Measurements from ENCODE around the gene TGFBR2. TPM values are rescaled to one million over a fixed set of nuclear protein-coding genes. Genes with fewer than 3 reads are reported as not detected.

Gene TGFBR2
- total RNA-seq, 1 experiment from 2014 or later = 16.1 TPM

- no peaks in the 10 kb centered on the region for H3K4me1 ChIP-seq (ENCODE audit: insufficient read depth, low read length, poor library complexity, severe bottlenecking)
- no peaks in the 10 kb centered on the region for H3K36me3 ChIP-seq (ENCODE audit: insufficient read depth, low read length, poor library complexity, severe bottlenecking)
- no peak for TF ChIP-seq CTCF (conservative IDR thresholded peaks at IDR 0.05; ENCODE audit: low read depth, low read length)
- TF ChIP-seq EZH2 (IDR thresholded peaks at IDR 0.05; ENCODE audit: borderline replicate concordance, low read depth, low read length, poor library complexity, severe bottlenecking) = no peak
- no peak for DNase-seq (ENCODE audit: low spot score)
- H3K9me3 ChIP-seq (ENCODE audit: low read depth, low read length, poor library complexity, severe bottlenecking) = no peaks in the 10 kb centered on the region
- POLR2A ChIA-PET (ENCODE audit: low non-redundant PET) = no interaction called here
- H3K27ac ChIP-seq (ENCODE audit: low read depth, low read length, poor library complexity, severe bottlenecking) = no peak overlapping the region
- no TSS peak for BruUV-seq (replicated peaks)
- CTCF ChIA-PET = no interaction called here
- no peaks in the 10 kb centered on the region for H3K27me3 ChIP-seq (replicated peaks; ENCODE audit: insufficient read depth, low read depth, low read length, poor library complexity)
- no peak overlapping the region for H3K4me3 ChIP-seq (ENCODE audit: low read depth, low read length, poor library complexity, severe bottlenecking)
- intact Hi-C loops (cut with micrococcal nuclease; ENCODE audit: unreplicated experiment) = no loop called here
These were observed 105.5 kb downstream of the TGFBR2 start for GRCh38 chr3:30711867-30712266.

- no peak for TF ChIP-seq EZH2 (IDR thresholded peaks at IDR 0.05; ENCODE audit: borderline replicate concordance, low read depth, low read length, poor library complexity, severe bottlenecking)
- no peak for TF ChIP-seq CTCF (conservative IDR thresholded peaks at IDR 0.05; ENCODE audit: low read depth, low read length)
- H3K27ac ChIP-seq (ENCODE audit: low read depth, low read length, poor library complexity, severe bottlenecking) = no peak overlapping the region
- H3K4me3 ChIP-seq (ENCODE audit: low read depth, low read length, poor library complexity, severe bottlenecking) = no peak overlapping the region
- no peaks in the 10 kb centered on the region for H3K4me1 ChIP-seq (ENCODE audit: insufficient read depth, low read length, poor library complexity, severe bottlenecking)
- no peaks in the 10 kb centered on the region for H3K36me3 ChIP-seq (ENCODE audit: insufficient read depth, low read length, poor library complexity, severe bottlenecking)
- ChIA-PET POLR2A (ENCODE audit: low non-redundant PET) (no interaction called here), CTCF (no interaction called here)
- H3K9me3 ChIP-seq (ENCODE audit: low read depth, low read length, poor library complexity, severe bottlenecking) = no peaks in the 10 kb centered on the region
- intact Hi-C loops (cut with micrococcal nuclease; ENCODE audit: unreplicated experiment) = no loop called here
- no peaks in the 10 kb centered on the region for H3K27me3 ChIP-seq (replicated peaks; ENCODE audit: insufficient read depth, low read depth, low read length, poor library complexity)
- no TSS peak for BruUV-seq (replicated peaks)
- no peak for DNase-seq (ENCODE audit: low spot score)
These were observed 106.6 kb downstream of the TGFBR2 start for GRCh38 chr3:30712991-30713390.

- no peak for DNase-seq (ENCODE audit: low spot score)
- H3K36me3 ChIP-seq (ENCODE audit: insufficient read depth, low read length, poor library complexity, severe bottlenecking) = no peaks in the 10 kb centered on the region
- no peak for TF ChIP-seq CTCF (conservative IDR thresholded peaks at IDR 0.05; ENCODE audit: low read depth, low read length)
- TF ChIP-seq EZH2 (IDR thresholded peaks at IDR 0.05; ENCODE audit: borderline replicate concordance, low read depth, low read length, poor library complexity, severe bottlenecking) = no peak
- ChIA-PET POLR2A (ENCODE audit: low non-redundant PET) (no interaction called here), CTCF (no interaction called here)
- no peaks in the 10 kb centered on the region for H3K27me3 ChIP-seq (replicated peaks; ENCODE audit: insufficient read depth, low read depth, low read length, poor library complexity)
- no peak overlapping the region for H3K4me3 ChIP-seq (ENCODE audit: low read depth, low read length, poor library complexity, severe bottlenecking)
- no peaks in the 10 kb centered on the region for H3K4me1 ChIP-seq (ENCODE audit: insufficient read depth, low read length, poor library complexity, severe bottlenecking)
- intact Hi-C loops (cut with micrococcal nuclease; ENCODE audit: unreplicated experiment) = no loop called here
- H3K27ac ChIP-seq (ENCODE audit: low read depth, low read length, poor library complexity, severe bottlenecking) = no peak overlapping the region
- H3K9me3 ChIP-seq (ENCODE audit: low read depth, low read length, poor library complexity, severe bottlenecking) = no peaks in the 10 kb centered on the region
- BruUV-seq (replicated peaks) = no TSS peak
These were observed 107.6 kb downstream of the TGFBR2 start for GRCh38 chr3:30713885-30714503.
